ENCODE data around the gene NFIX.

The NFIX gene

DNA sequence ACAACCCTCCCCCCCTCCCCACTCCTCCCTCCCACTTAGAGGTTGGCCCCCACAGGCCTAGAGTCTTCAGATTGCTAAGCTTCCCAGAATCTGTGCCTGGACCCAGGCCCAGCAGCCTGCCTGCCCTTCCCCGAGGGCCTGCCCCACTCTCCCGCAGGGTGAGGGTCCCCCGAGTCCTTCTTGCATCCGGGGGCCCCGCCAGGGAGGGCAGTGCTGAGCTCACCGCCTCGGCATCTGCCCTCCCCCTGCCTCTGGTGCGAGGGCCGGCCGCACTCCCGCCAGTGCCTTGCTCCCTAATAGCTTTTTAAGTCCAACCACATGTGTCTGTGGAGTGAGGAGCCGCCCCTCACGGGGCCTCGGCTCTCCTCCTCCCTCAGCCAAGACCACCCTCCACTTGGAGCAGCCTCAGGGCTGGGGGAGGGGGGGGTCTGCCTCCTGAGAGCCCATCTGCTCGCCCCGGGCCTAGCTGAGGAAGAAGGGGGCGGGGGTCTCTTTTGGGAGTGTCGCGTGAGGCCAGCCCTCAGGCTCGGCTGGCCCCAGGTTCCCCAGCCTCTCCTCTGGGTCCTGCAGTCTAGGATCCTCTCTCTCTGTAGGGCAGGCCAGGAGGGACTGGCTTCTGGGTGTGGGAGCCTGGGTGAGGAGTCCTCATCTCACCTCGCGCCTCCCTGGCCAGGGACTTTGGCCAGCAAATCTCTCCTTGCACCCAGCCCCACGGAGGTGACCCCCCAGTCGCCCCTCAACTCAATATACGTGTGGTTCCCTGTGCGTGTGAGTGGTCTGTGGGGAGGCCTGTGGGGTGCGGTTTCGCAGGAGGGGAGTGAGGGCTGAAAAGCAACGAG lies 60.2 kb downstream of the NFIX start:
- DNase-seq (ENCODE audit: low spot score): no peak

DNA sequence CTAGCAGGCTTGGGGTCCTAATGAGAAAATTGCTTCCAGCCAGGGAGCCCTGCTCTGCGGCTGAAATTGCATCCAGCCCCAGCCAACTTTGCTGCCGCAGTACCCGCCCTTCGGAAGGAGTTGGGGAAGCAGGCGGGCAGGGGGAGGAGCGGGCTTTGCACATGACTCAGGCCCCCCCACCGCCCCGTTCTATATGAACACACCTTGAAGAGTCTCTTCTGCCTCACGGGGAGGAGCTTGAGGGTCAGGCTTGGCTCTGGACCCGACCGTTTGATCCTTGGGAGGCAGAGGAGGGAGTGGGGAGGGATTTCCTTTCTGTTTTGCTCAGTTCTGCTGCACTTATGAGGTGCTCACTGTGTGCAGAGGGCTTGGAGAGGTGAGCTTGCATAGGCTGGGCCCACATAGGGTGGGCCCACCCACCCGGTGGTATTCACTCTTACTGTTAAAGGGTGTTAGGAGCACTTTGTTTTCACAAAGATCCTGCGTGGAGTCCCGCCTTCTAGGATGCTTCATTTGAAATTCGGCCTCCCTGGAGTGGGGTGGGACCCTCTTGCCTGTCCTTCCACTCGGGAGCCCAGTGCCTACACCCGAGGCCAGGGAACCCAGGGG lies 60.9 kb downstream of the NFIX start:
- DNase-seq (ENCODE audit: low spot score): no peak

DNA sequence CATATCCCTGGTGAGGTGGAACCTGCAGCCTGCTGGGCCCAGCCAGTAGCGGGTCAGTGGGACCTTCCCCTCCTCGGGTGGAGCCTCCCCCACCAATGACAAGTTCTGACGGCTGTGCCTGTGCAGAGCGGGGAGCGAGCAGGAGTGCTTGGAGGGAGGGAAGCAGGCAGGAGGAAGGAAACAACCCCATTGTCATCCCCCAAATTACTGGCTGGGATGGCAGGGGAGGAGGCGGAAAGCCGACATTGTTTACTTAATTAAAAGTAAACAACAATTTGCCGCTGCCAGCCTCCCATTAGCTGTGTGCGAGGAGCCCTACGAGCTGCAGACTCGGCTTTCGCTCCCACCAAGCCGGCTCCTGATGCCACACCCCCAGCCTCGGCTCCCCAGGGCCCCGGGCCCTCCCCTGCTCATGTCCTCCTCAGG lies 61.9 kb downstream of the NFIX start:
- DNase-seq (ENCODE audit: low spot score): no peak

DNA sequence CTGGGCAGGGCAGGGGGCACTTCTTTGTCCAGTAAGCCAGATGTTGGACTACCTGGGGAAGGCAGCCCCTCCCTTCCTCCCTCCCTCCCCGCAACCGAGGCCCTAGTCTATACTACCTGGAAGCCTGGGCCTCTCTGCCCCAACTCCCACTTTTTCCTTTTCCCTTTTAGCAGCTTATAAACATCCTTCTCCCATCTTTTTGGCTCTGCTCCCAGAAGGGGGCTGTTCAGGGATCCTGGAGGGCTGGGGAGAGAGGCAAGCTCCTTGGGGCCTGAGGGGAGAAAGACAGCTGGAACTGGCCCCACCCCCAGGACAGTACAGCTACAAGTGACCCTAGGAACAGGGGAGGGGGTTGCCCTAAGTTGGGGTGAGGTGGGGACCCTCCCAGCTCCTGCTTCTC lies 62.5 kb downstream of the NFIX start:
- DNase-seq (ENCODE audit: low spot score): no peak

DNA sequence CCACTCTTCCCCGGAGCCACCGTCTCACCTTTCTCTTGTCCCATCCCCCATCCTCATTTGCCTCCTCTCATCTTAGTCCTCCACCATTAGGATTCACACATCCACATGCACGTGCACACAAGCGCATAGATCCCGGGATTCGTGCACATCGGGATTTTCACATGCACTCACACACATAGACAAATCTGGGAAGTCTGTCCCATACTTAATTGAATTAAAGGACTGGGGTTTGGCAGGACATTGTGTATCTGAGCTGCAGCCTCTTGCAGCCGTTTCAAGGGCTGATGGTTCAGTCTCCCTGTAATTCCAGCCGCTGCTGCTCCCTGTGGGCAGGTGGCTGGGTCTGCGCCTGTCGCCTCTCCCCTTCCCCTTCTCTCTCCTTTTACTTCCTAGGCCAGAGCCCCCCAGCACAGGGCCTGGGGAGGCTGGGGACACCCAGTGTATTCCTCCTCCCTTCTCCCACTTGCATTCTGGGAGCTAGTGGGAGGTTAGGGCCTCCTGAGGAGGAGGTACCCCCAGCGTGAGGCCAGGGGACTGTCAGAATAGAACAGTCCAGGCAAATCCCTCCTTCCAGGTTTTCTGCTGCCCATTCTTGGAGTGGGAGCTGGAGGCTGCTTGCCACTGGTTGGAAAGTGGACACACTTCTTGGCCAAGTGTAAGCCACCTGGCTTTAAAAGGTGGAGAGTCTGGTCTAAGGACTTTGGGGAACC lies 63.8 kb downstream of the NFIX start:
- no peak for DNase-seq (ENCODE audit: low spot score)

DNA sequence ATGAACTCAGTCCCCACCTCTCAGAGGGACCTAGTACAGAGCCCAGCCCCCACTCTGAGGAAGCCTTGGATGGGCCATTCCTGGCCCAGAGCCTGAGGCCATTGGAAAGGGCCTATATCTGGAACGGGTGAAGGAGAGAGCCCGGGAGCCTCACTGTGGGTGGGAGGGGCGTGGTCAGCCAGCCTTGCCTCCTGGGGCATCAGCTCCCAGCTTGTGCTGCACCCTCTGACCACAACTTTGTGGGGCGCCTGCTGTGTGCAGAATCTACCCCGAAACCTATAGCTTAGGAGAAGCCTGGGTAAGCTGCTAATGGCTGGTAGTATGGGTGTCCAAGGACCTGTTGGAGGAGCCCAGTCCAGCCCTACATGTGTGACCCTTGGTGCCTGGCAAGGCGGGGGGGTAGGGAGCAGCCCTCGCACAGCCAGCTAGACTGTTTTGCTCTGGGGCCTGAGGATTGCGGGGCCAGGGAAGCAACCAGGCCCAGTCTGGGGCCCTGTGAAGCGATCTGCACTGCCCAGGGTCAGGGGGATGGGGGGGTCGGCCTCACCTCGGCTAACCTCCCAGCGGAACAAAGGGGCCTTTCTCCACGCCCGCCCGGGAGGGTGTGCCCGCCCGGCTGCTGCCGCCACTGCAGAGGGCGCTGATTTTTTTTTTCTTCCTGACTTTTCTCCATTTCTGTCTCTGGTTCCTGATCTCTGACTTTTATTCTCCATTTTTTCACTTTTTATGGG lies 65.1 kb downstream of the NFIX start:
- peak; percentile 64 for DNase-seq (ENCODE audit: low spot score)

DNA sequence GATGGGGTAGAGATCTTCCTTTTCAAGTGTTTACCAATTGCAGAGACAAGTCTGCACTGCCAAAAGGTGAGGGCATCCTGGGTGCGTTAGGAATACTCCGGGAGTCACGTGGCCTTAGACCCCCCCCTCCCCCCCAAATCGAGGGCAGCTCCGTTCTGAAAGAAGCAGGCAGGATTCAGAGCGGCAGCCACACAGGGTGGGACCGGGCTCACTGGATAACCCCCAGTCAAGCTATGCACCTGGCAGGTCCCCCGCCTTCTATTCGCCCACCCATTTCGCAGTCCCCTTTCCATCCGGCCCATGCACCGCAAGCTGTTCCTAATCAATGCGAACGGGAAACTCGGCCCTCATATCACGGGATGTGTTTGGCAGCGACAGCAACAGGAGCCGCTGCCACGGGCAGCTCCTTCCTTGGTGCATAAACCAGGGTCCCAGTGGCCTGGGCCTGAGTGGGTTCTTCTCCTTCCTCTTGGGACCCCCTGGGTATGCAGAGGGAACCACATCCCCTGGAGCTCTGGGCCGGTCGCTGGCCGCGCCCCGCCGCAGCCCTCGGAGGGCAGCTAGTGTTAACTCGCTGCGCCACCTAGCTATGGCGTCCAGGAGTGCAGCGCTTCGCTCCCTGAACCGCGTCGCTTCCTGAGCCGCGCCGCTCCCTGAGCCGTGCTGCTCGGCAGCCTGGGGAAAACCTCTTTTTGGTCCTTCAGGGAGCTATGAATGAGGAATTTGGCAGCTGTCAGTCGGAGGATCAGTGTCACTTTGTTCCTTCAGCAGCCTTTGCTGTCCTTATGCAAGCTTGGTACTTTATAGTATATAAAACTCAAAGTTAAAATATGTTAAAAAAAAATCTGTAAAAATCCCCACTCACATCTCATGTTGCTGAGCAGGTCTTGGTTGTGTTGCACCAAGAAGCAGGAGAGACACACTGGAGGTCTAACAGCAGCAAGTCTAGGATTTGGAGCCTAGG lies 66.0 kb downstream of the NFIX start:
- DNase-seq (ENCODE audit: low spot score): peak; percentile 91

DNA sequence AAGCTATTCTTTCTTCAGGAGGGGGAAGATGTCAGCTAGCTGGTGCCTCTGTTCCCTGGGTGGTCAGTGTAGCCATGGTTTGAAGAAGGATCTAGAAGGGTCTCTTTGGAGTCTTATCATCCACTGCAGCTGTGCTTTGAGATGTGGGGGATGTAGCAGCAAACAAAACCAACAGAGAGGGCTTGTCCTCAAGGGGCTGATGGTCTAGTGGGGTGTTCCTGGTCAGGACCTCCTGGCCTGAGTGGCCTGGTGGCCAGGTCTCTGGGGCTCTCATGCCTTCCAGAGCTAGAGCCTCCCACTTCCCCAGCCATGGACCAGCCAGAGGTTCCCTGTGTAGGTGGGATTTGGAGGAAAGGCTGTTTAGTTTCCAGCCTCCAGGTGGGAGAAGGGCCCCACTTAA lies 67.0 kb downstream of the NFIX start:
- DNase-seq (ENCODE audit: low spot score): no peak

DNA sequence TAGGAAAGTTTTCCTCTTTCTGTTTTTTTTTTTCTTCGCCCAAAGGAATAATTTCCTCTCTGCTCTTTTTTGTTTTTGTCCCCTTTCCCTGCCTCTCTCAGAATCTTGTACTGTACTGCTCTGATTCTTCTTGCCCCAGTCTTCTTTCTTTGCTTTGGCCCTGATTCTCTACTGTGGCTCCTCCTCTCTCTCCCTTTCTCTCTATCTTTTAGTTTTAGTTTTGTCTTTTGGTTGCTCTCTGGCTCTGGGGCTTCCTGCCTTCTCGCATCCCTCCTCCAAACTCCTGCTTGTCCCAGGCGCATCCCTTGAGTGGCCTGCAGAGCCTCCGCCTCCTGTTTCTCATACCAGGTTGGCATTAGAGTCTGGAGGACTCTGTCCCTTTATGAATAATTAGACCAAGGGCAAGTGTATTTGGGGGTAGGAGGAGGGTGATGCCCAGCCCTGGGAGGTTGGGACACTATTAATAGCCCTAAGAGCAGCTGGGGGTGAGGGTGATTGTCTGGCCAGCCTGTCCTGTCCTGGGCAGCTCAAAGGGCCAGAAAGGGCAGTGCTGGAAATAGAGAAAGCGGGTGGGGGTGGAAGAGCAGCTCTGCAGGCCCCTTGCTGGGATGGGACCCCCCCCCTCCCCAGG lies 68.3 kb downstream of the NFIX start:
- no peak for DNase-seq (ENCODE audit: low spot score)

DNA sequence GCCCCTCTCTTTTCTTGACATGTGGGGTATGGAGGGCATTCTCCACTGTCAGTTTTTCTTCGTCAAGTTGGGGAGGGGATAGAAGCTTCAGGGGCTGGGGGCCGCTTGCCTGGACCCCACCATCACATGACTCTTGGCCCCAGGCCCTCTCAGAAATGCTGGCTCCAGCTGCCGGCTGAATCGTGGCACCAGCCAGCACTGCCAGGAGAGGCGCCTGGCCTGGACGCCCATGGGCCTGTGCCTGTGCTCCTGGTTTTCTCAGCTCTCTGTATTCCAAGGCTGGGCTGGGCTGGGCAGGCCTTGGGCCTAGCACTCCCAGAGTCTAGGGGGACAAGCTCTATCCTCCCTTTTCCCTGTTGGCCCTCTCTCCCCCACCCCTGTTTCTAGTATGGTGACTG lies 68.8 kb downstream of the NFIX start:
- no peak for DNase-seq (ENCODE audit: low spot score)

DNA sequence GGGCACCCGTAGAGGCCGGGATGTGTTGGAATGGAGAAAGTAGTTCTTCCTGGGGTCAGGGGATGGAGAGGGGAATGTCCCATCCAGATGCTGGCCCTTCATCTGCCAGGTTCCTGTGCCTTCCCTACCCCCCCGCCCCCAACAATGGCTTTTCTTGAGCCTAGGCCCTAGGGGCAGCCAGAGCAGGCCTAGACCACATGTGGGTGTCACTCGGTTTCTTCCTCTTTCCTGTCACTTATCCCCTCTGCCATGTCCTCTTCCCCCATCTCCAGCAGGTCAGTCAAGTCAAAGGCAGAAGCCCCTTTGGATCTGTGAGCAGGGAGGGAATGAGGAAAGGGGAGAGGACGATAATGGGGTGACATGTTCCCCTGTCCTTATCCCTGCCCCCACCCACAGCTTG lies 71.0 kb downstream of the NFIX start:
- no peak for DNase-seq (ENCODE audit: low spot score)

DNA sequence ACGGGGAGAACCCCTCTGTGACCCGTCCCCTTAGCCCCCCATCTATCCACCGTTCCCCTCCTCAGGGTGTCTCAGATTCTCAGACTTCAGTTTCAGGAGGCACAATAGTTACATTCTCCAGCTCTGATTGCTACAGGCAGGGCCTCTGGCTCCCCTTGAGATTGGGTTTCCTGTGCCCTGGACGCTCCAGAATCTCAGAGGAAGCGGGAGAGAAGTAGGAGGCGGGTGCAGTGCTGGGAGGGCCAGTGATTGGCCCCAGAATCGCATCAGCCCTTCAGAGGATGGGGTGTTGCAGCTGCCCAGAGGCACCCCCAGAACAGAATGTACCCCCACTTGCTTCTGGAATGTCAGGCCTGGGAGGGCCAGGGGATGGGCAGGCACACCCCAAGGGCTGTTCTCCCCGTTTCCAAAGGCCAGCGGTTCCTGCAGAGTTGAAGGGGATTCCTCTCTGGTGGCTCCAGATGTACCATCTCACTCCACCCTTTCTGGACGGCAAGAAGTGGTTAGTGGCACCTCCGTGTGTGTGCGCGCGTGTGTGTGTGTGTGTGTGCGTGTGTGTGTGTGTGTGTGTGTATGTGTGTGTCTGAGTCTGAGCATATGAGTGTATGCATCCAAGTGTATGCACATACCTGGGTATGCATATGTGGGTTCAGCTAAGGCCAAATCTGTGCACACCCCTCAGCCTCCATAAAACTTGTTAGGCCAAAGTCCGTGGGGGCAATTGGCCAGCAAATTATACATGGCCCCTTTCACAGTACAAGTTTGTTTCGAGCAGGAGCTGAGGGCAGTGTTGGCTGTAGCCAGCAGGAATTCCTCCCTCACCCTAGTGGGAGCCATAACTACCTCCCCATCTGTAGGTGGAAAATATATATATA lies 71.9 kb downstream of the NFIX start:
- no peak for DNase-seq (ENCODE audit: low spot score)

DNA sequence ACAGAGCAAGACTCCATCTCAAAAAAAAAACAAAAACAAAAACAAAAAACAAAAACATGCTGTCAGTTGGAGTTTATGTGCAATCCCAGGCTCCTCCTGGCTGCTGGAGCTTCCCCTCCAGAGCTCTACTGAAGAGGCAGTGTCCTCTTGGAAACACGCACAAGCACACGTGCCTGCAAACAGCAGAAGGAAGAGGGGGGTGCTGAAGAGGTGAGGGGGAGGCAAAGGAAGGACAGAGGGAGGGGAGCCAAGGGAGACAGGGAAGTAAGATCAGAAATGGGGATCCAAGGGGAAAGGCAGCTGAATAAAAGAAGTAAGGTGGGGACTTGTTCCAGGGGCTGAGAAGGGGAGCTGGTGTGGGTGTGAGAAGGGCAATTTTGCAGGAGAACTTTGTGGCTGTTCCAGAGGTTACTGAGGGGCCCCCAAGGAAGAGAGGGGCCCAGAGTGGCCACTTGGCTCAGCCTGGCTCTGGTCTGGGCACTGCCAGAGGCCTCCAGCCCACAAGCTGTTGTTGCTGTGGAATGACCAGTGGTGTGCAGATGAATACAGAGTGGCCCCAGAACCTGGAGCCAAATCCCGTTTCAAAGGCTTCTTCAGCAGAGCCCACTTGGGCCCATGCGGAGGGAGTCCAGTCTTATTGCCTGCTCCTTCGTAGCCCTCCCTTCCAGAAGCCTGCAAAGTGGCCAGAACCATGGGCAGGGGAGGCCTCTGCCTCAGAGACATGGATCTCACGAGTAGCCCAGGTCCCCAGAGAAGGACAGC lies 73.0 kb downstream of the NFIX start:
- DNase-seq (ENCODE audit: low spot score): peak; percentile 50

DNA sequence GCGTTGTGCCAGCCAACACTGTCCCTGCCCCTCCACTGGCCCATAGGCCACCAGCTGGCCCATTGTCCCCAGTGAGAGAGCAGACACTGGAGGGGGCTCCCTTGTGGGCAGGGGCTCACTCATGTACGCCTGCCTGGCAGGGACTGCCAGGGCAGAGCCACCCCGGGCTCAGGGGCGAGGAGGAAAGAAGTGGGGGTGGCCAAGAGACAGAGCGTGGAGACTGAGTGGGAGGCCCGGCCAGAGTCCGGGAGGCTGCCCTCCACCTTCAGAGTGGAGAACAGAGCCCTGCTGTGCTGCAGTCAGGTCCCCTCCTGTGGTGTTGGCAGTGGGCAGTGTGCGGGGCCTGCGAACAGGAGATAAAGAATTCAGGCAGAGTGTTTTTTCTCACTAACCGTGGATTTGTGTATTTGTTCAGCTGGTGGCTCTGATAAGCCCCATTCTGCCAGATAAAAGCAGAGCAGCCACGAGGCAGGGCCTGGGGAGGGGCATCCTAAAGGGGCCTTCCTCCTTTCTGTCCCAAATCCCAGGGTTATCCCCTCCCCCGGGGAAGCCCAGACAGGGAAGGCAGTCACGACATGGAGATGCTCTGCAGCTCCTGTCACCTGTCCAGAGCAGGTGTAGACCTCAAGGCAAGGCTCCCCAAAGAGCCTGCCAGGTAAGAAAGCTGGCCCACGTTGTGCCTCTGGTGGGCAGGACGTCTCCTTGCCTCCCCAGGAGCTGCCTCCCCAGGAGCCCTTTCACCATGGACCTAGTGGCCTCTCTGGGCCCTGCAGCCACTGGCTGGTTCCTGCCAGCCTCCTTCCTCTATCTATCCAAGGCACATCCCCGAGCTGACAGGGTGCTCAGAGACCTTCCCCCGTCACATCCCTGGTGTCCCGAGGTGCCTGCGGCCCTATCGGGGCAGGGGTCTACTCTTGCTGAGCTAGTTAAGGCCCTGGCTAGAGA lies 74.4 kb downstream of the NFIX start:
- DNase-seq (ENCODE audit: low spot score): peak; percentile 96

DNA sequence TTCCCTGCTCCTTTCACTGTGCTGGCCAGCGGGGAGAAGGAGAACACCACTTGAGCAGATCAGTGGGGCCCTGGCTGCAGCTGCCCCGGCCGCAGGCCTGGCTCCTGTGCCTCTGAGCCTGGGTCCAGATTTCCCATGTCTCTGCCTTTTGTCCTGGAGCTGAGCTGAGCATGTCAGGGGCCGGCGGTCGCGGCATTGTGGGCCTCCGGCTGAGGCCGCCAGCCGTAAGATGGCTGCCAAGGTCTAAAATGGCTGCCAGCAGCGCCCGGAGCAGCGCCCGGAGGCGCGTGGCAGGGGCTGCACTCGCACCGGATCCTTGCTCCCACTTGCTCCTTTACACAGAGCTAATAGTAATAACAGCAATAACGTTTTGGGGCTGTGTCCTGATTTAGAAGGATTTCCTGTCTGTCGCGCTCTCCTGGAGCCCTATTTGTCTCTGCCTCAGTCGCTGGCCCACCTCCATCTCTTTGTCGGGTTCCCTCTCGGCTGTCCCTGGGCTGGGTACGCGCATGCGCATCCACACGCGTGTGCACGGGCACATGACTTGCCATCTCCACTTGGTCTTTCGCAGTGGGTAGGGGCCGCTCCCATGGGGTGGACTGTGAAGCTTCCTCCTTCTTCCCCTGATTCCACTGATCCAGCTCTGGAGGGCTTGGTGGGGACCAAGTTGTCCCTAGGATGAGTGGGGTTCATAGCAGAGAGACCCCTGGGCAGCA lies 75.3 kb downstream of the NFIX start:
- no peak for DNase-seq (ENCODE audit: low spot score)

DNA sequence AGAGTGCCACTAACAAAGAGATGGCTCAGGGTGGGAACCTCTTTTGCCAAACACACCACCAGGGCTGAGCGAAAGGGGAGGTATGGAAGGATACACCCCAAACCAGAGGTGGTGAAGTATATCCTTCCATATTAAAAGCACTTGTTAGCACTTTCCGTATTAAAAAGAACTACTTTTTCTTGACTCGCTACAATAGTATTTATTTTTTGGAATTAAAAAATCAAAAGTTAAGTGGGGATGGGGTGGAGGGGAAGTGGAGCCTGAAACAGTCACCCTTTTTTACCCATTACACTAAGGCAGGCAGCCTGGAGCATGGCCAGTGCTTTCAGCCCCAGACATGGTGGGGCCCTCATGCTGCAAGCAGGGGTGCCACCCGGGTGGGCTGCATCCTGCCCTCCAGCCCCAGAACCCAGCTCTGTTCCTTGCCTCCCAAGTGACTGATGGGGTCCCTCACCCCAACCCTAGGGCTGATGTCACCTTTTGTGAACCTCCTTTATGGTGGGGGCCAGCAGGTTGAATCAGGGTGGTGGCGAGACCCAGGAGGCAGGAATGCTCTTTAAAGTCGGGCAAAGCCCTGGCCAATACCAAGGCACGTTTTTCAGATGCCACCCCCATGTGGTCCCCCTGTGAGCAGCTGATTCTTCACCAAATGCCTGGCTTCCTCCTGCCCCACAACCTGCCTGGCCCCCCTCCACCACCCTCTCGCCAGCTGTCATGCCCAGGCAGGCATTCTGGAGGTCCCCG lies 76.3 kb downstream of the NFIX start:
- peak; percentile 35 for DNase-seq (ENCODE audit: low spot score)

All from hematopoietic multipotent progenitor cell treated with erythropoietin and hydrocortisone succinate and interleukin-3 and kit ligand, for 15 days (in vitro differentiated cells).